Heart right ventricle (tissue), 16 donors: ENCODE measurements around the gene LONP2. TPM values are rescaled to one million over a fixed set of nuclear protein-coding genes. Genes with fewer than 3 reads are reported as not detected.

ENCODE experiments used
- ATAC-seq, 8 donors: fragments of 200-7000 bp; cut with Tn5 transposase; one replicate each; pipeline ENCODE4 v1.9.1; 2020; ENCODE audit warnings: mild to moderate bottlenecking in 8 of 8, moderate library complexity in 8 of 8, moderate number of reproducible peaks in 1 of 8
- DNase-seq, 2 donors: peaks; one replicate each; pipeline ENCODE4 v3.0.0-alpha.2; 2020
- H3K27ac ChIP-seq, 10 donors: fragments of 200-600 bp; sonication (generic) in 2 of 10; one replicate each; pipeline versions ENCODE4 v1.5.0 to v1.8.0; 2020 to 2022; ENCODE audit warnings: mild to moderate bottlenecking in 3 of 10
- H3K27me3 ChIP-seq, 7 donors: fragments of 200-600 bp; one replicate each; pipeline ENCODE4 v1.8.0; 2021 to 2022; ENCODE audit warnings: mild to moderate bottlenecking in 2 of 7
- H3K36me3 ChIP-seq, 9 donors: fragments of 200-600 bp; sonication (generic) in 1 of 9; one replicate each; pipeline versions ENCODE4 v1.5.0 to v1.8.0; 2020 to 2022; ENCODE audit warnings: mild to moderate bottlenecking in 2 of 9
- H3K4me1 ChIP-seq, 9 donors: fragments of 200-600 bp; sonication (generic) in 1 of 9; one replicate each; pipeline versions ENCODE4 v1.5.0 to v1.8.0; 2020 to 2022; ENCODE audit warnings: mild to moderate bottlenecking in 4 of 9
- H3K4me3 ChIP-seq, 10 donors: fragments of 200-600 bp; sonication (generic) in 2 of 10; one replicate each; pipeline versions ENCODE4 v1.5.0 to v1.8.0; 2020 to 2022; ENCODE audit warnings: mild to moderate bottlenecking in 7 of 10, moderate library complexity in 2 of 10
- H3K9me3 ChIP-seq, 11 donors: fragments of 200-600 bp in 10 of 11; sonication (generic) in 2 of 11; one replicate each; pipeline versions ENCODE4 v1.5.0 to v1.8.0; 2013 to 2022; ENCODE audit warnings: mild to moderate bottlenecking in 2 of 11, control low read depth in 1 of 11, moderate library complexity in 1 of 11
- WGBS, 2 donors: extraction: QIAGEN DNeasy Blood & Tissue Kit; methylation state at CpG; one replicate each; pipeline ENCODE4 v1.1.7; 2013; ENCODE audit warnings: inconsistent platforms in 1 of 2; 5-methylcytosine and 5-hydroxymethylcytosine counted together
- intact Hi-C, 10 donors: fragments of 100-400 bp; cut with DNase I; formaldehyde crosslinking; loops; one replicate each; pipeline versions ENCODE4 v1.11.1 to v1.14.2; 2022
- polyA plus RNA-seq, 2 donors: library from polyadenylated mRNA; stranded (reverse); fragments of 200-250 nt; gene quantifications; one replicate each; pipeline ENCODE4 v1.2.3, GENCODE V29; 2013
- total RNA-seq, 10 donors: library from RNA; stranded (reverse); fragmentation: NEBNext Ultra II Directional in 3 of 10; extraction: Animal tissue kit (Norgen Biotek cat#: 25700) in 3 of 10; gene quantifications; one replicate each; pipeline versions ENCODE4 v1.2.1 to v1.2.4, GENCODE V29; 2021 to 2023
- TF ChIP-seq, protein P1 (sequence below), 9 donors: fragments of 200-600 bp; sonication (generic) in 2 of 9; IDR thresholded peaks; one replicate each; pipeline versions ENCODE4 v1.5.0 to v1.8.0; 2021 to 2022; ENCODE audit warnings: antibody characterized with exemption in 9 of 9, mild to moderate bottlenecking in 5 of 9, moderate library complexity in 1 of 9
- donor health status: Arrhythmogenic right ventricular cardiomyopathy.
- donor health status: ischemic (EF 13 %, LVEDD 7.1; RV severe dilation, severe dysfunction).
- donor health status: healthy with polysubstance abuse.
- donor health status: DM: no; HTN: yes; CAD: no.
- donor health status: DM: no; HTN: no; CAD: no.
- donor health status: ischemic (EF 25% LVEDD 6.9; RV normal size, moderate dysfunction).
- donor health status: ischemic (EF 25% LVEDD 5.7; RV mildly dilated, moderate dysfunction).
- donor health status: healthy.
- donor health status: DM: yes; HTN: yes; CAD: no.
- donor health status: Ischemic cardiomyopathy.
- donor health status: ischemic (EF 35%, LVEDD 5.7; RV mildly dilated, moderate dysfunction).
- donor health status: nonischemic (EF 11% LVEDD 7.7; RV severe dilation, severe dysfunction).
- donor health status: DM: yes; HTN: yes; CAD: no.
- donor health status: PGD.
- donor health status: ischemic (EF 29% LVEDD 5.4; RV normal size, mild dysfunction).
- donor health status: nonischemic (EF 23%, LVEDD 6.1; RV moderate dilation, normal function).

LONP2 gene
- total and polyA plus RNA-seq, 12 donors: 16.5 to 86.6 (median 74.5) TPM

DNA sequence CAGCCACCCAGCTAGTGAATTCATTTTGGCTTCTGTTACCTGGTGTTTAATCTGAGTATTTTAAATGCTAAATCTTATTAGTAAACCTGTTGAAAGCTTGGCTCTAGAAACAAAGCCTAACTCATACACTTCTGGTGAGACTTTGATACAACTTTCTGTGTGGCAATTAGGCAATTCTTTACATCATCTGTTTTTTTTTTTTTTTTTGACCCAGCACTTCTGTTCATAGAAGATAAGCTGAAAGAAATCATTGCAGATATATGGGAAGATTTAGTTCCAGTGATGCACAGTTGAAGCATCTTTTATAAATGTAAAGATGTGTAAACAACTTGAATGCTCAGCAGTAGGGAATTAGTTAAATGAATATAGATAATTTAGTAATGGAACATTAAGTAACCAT, 24.9 kb downstream of the LONP2 start:
- DNase-seq (no peak), ATAC-seq (no peak)
- H3K4me3 ChIP-seq: no peak overlapping the region
- no peak overlapping the region for H3K27ac ChIP-seq
- peaks cover 0 to 90% (median 6%) of the 10 kb centered on the region in 9 donors for H3K36me3 ChIP-seq
- intact Hi-C loops: no loop called here
- H3K9me3 ChIP-seq: no peaks in the 10 kb centered on the region
- peaks cover 0 to 35% (median 17%) of the 10 kb centered on the region in 9 donors for H3K4me1 ChIP-seq
- no peaks in the 10 kb centered on the region for H3K27me3 ChIP-seq
- TF ChIP-seq, protein P1, sequence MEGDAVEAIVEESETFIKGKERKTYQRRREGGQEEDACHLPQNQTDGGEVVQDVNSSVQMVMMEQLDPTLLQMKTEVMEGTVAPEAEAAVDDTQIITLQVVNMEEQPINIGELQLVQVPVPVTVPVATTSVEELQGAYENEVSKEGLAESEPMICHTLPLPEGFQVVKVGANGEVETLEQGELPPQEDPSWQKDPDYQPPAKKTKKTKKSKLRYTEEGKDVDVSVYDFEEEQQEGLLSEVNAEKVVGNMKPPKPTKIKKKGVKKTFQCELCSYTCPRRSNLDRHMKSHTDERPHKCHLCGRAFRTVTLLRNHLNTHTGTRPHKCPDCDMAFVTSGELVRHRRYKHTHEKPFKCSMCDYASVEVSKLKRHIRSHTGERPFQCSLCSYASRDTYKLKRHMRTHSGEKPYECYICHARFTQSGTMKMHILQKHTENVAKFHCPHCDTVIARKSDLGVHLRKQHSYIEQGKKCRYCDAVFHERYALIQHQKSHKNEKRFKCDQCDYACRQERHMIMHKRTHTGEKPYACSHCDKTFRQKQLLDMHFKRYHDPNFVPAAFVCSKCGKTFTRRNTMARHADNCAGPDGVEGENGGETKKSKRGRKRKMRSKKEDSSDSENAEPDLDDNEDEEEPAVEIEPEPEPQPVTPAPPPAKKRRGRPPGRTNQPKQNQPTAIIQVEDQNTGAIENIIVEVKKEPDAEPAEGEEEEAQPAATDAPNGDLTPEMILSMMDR (IDR thresholded peaks at IDR 0.05): no peak

DNA sequence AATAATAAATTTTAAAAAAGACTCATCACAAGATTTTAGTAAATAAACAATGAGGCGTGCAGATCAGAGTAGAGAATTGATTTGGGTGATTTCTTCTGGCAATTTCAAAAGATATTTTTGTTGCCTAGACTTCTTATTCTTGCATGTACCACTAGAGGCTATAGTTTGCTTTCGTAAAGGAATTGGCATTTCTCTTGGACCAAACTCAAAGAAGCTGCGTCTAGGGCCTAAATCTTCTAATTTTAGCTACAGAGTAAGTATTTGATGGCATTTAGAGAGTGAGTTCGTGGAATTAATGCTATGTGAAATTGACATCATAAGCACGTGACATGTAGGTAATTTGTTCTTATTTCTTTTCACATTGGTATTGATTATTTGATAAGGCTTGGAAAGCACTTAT, 27.6 kb downstream of the LONP2 start:
- Histone ChIP-seq H3K36me3 (peaks cover 0 to 77% (median 5%) of the 10 kb centered on the region in 9 donors), H3K27ac (peak overlapping the region in 7 of 10 donors; percentile 13 to 64 (median 59)), H3K4me3 (no peak overlapping the region), H3K9me3 (no peaks in the 10 kb centered on the region), H3K4me1 (peaks cover 0 to 46% (median 17%) of the 10 kb centered on the region in 9 donors), H3K27me3 (no peaks in the 10 kb centered on the region)
- intact Hi-C loops: loop anchor here in 1 of 10 donors (10.0 kb wide), 1 partner anchor 273 kb away; no protein-coding TSS in a partner anchor
- peak in 2 of 8 donors; percentile 28 to 61 for ATAC-seq
- TF ChIP-seq, protein P1 (IDR thresholded peaks at IDR 0.05): peak in 3 of 9 donors; percentile 22 to 26 (median 23)
- no peak for DNase-seq
- 44 to 58% methylated on average over 5 of the region's 5 CpGs for WGBS, 2 donors

DNA sequence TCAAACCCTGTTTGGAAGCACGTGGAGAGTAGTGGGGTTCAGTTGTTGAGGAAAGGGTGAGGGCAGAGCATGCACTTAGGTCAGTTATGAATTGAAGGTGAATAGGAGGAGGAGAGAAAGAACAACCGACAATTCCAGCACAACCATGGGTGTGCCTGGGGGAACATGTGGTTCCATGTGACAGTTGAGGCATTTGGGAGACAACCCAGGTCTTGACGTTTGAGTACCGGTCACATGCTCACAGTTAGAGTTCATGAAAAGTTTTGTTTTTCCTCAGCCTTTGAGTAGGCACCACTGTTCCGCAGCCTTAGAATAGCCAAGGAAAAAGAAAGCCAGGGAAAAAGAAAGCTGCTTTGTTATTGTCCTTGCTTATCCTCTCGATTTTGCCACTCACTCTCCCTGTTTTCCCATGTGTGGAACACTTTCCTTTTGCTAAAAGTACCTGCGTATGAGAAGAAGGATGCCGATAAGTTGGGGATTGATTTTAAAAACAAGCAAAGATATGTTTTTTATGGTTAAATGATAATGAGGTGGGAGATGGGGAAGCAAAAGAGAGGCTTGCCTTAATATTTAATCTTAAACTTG, 28.8 kb downstream of the LONP2 start:
- Histone ChIP-seq H3K4me1 (peaks cover 0 to 58% (median 28%) of the 10 kb centered on the region in 9 donors), H3K27ac (peak overlapping the region; percentile 13 to 64 (median 52)), H3K4me3 (peak overlapping the region in 1 of 10 donors; percentile 1), H3K36me3 (peaks cover 0 to 79% (median 9%) of the 10 kb centered on the region in 9 donors), H3K27me3 (no peaks in the 10 kb centered on the region), H3K9me3 (no peaks in the 10 kb centered on the region)
- 62 to 69% methylated on average over 8 of the region's 8 CpGs for WGBS, 2 donors
- intact Hi-C loops: loop anchor here in 1 of 10 donors (10.0 kb wide), 1 partner anchor 272 kb away; no protein-coding TSS in a partner anchor
- DNase-seq (peak in 1 of 2 donors; percentile 36), ATAC-seq (peak; percentile 21 to 93 (median 75))
- TF ChIP-seq, protein P1 (IDR thresholded peaks at IDR 0.05): no peak

DNA sequence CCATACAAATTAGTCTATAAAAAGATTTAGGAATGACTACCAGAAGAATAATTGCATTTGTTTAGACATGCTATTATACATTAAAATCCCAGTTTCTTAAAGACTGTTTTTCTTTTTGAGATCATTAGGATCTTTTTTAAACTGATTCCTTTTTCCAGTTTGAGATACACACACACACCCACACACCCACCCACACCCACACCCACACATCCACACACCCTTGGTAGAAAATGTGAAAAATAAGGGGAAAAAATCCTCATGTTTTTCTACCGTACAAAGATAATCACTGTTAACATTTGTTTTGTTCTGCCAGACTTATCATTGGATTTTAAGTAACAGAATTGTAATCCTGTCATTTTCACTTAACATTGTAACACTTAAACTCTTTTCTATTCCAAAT, 30.4 kb downstream of the LONP2 start:
- ATAC-seq: no peak
- TF ChIP-seq, protein P1 (IDR thresholded peaks at IDR 0.05): no peak
- H3K4me1 ChIP-seq: peaks cover 3 to 67% (median 43%) of the 10 kb centered on the region in 9 donors
- no peak overlapping the region for H3K4me3 ChIP-seq
- H3K36me3 ChIP-seq: peaks cover 0 to 71% (median 11%) of the 10 kb centered on the region in 9 donors
- DNase-seq: no peak
- intact Hi-C loops: loop anchor here in 1 of 10 donors (10.0 kb wide), 1 partner anchor 270 kb away; no protein-coding TSS in a partner anchor
- H3K9me3 ChIP-seq: no peaks in the 10 kb centered on the region
- no peaks in the 10 kb centered on the region for H3K27me3 ChIP-seq
- no peak overlapping the region for H3K27ac ChIP-seq
- 94 to 98% methylated on average over 1 of the region's 1 CpG for WGBS, 2 donors
